Neural cell (in vitro differentiated cells): ENCODE measurements around the gene RERGL. TPM values are rescaled to one million over a fixed set of nuclear protein-coding genes. Genes with fewer than 3 reads are reported as not detected.
"Not testable (repeated sequence)": the region's sequence is repeated elsewhere in the genome, so short reads cannot be mapped to it uniquely, and the experiment has no call there.

Source experiments
- H2AFZ ChIP-seq: fragments of 200-600, 300-800 bp; sonication (generic), shearing (Covaris generic); 2 replicates; pipeline ENCODE4 v1.6.0; 2014; ENCODE audit warnings: low read depth, mild to moderate bottlenecking, antibody characterized with exemption, low read length, moderate library complexity
- H3F3A ChIP-seq: fragments of 200-600 bp; shearing (Covaris generic); 2 replicates; pipeline ENCODE4 v1.6.1; 2016; ENCODE audit warnings: mild to moderate bottlenecking, moderate library complexity, mixed read lengths, antibody characterized with exemption, low read length; ENCODE audit not compliant: insufficient read depth, poor library complexity, severe bottlenecking
- H3K27ac ChIP-seq: fragments of 200-600, 300-800 bp; sonication (generic), shearing (Covaris generic); 2 replicates; pipeline ENCODE4 v1.5.1; 2014; ENCODE audit warnings: mild to moderate bottlenecking, low read length, moderate library complexity
- H3K27me3 ChIP-seq: fragments of 300-800, 200-600 bp; sonication (generic), shearing (Covaris generic); 2 replicates; pipeline ENCODE4 v1.6.0; 2014; ENCODE audit warnings: mild to moderate bottlenecking, low read depth, low read length, moderate library complexity; ENCODE audit not compliant: insufficient read depth
- H3K36me3 ChIP-seq: fragments of 300-800, 200-600 bp; sonication (generic), shearing (Covaris generic); 2 replicates; pipeline ENCODE4 v1.5.1; 2014; ENCODE audit warnings: mild to moderate bottlenecking, antibody characterized with exemption, low read length, moderate library complexity; ENCODE audit not compliant: insufficient read depth
- H3K4me2 ChIP-seq: fragments of 300-800, 200-600 bp; sonication (generic), shearing (Covaris generic); 2 replicates; pipeline ENCODE4 v1.6.0; 2014; ENCODE audit warnings: mild to moderate bottlenecking, low read length
- H3K4me3 ChIP-seq: fragments of 300-800, 200-600 bp; sonication (generic), shearing (Covaris generic); 2 replicates; pipeline ENCODE4 v1.5.1; 2014; ENCODE audit warnings: mild to moderate bottlenecking, low read length, moderate library complexity
- H3K79me2 ChIP-seq: fragments of 200-600 bp; shearing (Covaris generic); replicated peaks from 2 replicates; pipeline ENCODE4 v1.6.0; 2014; ENCODE audit warnings: mild to moderate bottlenecking, low read length, moderate library complexity; ENCODE audit not compliant: insufficient read depth
- H3K9ac ChIP-seq: fragments of 300-800, 200-600 bp; sonication (generic), shearing (Covaris generic); 2 replicates; pipeline ENCODE4 v1.6.1; 2016; ENCODE audit warnings: mild to moderate bottlenecking, low read length, mixed read lengths
- H3K9me2 ChIP-seq: fragments of 200-600 bp; shearing (Covaris generic); 2 replicates; pipeline ENCODE4 v1.6.1; 2016; ENCODE audit warnings: mild to moderate bottlenecking, low read length, mixed read lengths; ENCODE audit not compliant: insufficient read depth
- H3K9me3 ChIP-seq: fragments of 200-600, 300-800 bp; sonication (generic), shearing (Covaris generic); 2 replicates; pipeline ENCODE4 v1.6.1; 2016; ENCODE audit warnings: mild to moderate bottlenecking, mixed run types, low read length, moderate library complexity, mixed read lengths
- H4K20me1 ChIP-seq: fragments of 200-600 bp; shearing (Covaris generic); 2 replicates; pipeline ENCODE4 v1.6.1; 2016; ENCODE audit warnings: mild to moderate bottlenecking, mixed run types; ENCODE audit not compliant: insufficient read depth
- CTCF ChIP-seq: fragments of 450-650 bp; IDR thresholded peaks from 2 replicates; pipeline ENCODE4 v1.5.1; 2014; ENCODE audit warnings: antibody characterized with exemption, mild to moderate bottlenecking, moderate library complexity; ENCODE audit not compliant: poor library complexity, severe bottlenecking
- EP300 ChIP-seq: fragments of 450-650 bp; conservative IDR thresholded peaks from 2 replicates; pipeline ENCODE4 v1.6.1; 2014; ENCODE audit warnings: antibody characterized with exemption, mild to moderate bottlenecking, moderate library complexity; ENCODE audit not compliant: poor library complexity, severe bottlenecking
- EZH2 ChIP-seq: fragments of 200-600, 300-800 bp; shearing (Covaris generic), sonication (generic); IDR thresholded peaks from 2 replicates; pipeline ENCODE4 v1.6.1; 2014; ENCODE audit warnings: antibody characterized with exemption, low read length, borderline replicate concordance, mild to moderate bottlenecking; ENCODE audit not compliant: insufficient read depth, poor library complexity, severe bottlenecking
- MXI1 ChIP-seq: fragments of 450-650 bp; conservative IDR thresholded peaks from 2 replicates; pipeline ENCODE4 v1.6.1; 2014; ENCODE audit warnings: antibody characterized with exemption, mild to moderate bottlenecking; ENCODE audit not compliant: poor library complexity, severe bottlenecking
- POLR2AphosphoS5 ChIP-seq: IDR thresholded peaks from 2 replicates; pipeline ENCODE4 v1.6.1; 2012
- RAD21 ChIP-seq: fragments of 450-650 bp; conservative IDR thresholded peaks from 2 replicates; pipeline ENCODE4 v1.6.1; 2014; ENCODE audit warnings: antibody characterized with exemption, mild to moderate bottlenecking, moderate library complexity
- SMC3 ChIP-seq: fragments of 450-650 bp; conservative IDR thresholded peaks from 2 replicates; pipeline ENCODE4 v1.6.1; 2014; ENCODE audit warnings: antibody characterized with exemption, mild to moderate bottlenecking, moderate library complexity; ENCODE audit not compliant: poor library complexity
- TAF1 ChIP-seq: IDR thresholded peaks from 2 replicates; pipeline ENCODE4 v1.6.1; 2012; ENCODE audit warnings: low read depth
- polyA plus RNA-seq: library from polyadenylated mRNA; depleted of rRNA; stranded (reverse); fragments of >200 nt; gene quantifications from 2 replicates; pipeline ENCODE4 v1.2.3, GENCODE V29; 2014
- TF ChIP-seq, protein P1 (sequence below): IDR thresholded peaks from 2 replicates; pipeline ENCODE4 v1.6.1; 2012; ENCODE audit warnings: borderline replicate concordance

The RERGL gene
- polyA plus RNA-seq, 1 donor from 2014 or later: not detected

- no peak overlapping the region for H3K27ac ChIP-seq
- no peaks in the 10 kb centered on the region for H3F3A ChIP-seq
- no peak overlapping the region for H3K4me3 ChIP-seq
- H3K27me3 ChIP-seq: no peaks in the 10 kb centered on the region
- TF ChIP-seq EP300 (no peak), POLR2AphosphoS5 (no peak), EZH2 (no peak), SMC3 (no peak), TAF1 (no peak), RAD21 (no peak)
- H3K9me3 ChIP-seq: no peaks in the 10 kb centered on the region
- H3K9ac ChIP-seq: no peak overlapping the region
- no peaks in the 10 kb centered on the region for H3K9me2 ChIP-seq
- H3K4me2 ChIP-seq: no peak overlapping the region
- H3K36me3 ChIP-seq: no peaks in the 10 kb centered on the region
- no peaks in the 10 kb centered on the region for H4K20me1 ChIP-seq
- H2AFZ ChIP-seq: no peak overlapping the region
- no peaks in the 10 kb centered on the region for H3K79me2 ChIP-seq
Observed at GRCh38 chr12:18054925-18055619, 34.9 kb downstream of the RERGL start.

GRCh38 chr12:18045446-18045992 is 44.5 kb downstream of the RERGL start:
- H3K9ac ChIP-seq: no peak overlapping the region
- no peaks in the 10 kb centered on the region for H3K79me2 ChIP-seq
- H2AFZ ChIP-seq: no peak overlapping the region
- H3K36me3 ChIP-seq: no peaks in the 10 kb centered on the region
- no peak overlapping the region for H3K27ac ChIP-seq
- H3K4me2 ChIP-seq: no peak overlapping the region
- no peaks in the 10 kb centered on the region for H3K9me3 ChIP-seq
- H4K20me1 ChIP-seq: no peaks in the 10 kb centered on the region
- H3K27me3 ChIP-seq: no peaks in the 10 kb centered on the region
- TF ChIP-seq SMC3 (no peak), EZH2 (no peak), MXI1 (no peak), TAF1 (no peak), EP300 (no peak), RAD21 (no peak), CTCF (no peak), POLR2AphosphoS5 (no peak)
- TF ChIP-seq, protein P1, sequence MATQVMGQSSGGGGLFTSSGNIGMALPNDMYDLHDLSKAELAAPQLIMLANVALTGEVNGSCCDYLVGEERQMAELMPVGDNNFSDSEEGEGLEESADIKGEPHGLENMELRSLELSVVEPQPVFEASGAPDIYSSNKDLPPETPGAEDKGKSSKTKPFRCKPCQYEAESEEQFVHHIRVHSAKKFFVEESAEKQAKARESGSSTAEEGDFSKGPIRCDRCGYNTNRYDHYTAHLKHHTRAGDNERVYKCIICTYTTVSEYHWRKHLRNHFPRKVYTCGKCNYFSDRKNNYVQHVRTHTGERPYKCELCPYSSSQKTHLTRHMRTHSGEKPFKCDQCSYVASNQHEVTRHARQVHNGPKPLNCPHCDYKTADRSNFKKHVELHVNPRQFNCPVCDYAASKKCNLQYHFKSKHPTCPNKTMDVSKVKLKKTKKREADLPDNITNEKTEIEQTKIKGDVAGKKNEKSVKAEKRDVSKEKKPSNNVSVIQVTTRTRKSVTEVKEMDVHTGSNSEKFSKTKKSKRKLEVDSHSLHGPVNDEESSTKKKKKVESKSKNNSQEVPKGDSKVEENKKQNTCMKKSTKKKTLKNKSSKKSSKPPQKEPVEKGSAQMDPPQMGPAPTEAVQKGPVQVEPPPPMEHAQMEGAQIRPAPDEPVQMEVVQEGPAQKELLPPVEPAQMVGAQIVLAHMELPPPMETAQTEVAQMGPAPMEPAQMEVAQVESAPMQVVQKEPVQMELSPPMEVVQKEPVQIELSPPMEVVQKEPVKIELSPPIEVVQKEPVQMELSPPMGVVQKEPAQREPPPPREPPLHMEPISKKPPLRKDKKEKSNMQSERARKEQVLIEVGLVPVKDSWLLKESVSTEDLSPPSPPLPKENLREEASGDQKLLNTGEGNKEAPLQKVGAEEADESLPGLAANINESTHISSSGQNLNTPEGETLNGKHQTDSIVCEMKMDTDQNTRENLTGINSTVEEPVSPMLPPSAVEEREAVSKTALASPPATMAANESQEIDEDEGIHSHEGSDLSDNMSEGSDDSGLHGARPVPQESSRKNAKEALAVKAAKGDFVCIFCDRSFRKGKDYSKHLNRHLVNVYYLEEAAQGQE: no peak
- H3K9me2 ChIP-seq: no peaks in the 10 kb centered on the region
- no peaks in the 10 kb centered on the region for H3F3A ChIP-seq
- H3K4me3 ChIP-seq: no peak overlapping the region

DNA sequence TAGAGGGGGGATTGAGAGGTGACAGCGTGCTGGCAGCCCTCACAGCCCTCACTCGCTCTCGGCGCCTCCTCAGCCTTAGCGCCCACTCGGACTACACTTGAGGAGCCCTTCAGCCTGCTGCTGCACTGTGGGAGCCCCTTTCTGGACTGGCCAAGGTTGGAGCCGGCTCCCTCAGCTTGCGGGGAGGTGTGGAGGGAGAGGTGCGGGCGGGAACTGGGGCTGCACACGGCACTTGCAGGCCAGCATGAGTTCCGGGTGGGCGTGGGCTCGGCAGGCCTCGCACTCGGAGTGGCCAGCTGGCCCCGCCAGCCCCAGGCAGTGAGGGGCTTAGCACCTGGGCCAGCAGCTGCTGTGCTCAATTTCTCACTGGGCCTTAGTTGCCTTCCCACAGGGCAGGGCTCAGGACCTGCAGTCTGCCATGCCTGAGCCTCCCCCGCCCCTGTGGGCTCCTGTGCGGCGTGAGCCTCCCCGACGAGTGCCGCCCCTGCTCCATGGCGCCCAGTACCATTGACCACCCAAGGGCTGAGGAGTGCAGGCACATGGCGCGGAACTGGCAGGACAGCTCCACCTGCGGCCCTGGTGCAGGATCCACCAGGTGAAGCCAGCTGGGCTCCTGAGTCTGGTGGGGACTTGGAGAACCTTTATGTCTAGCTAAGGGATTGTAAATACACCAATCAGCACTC is 49.8 kb downstream of the RERGL start:
- H3K4me3 ChIP-seq, H3K79me2 ChIP-seq, H2AFZ ChIP-seq, H3F3A ChIP-seq, H3K9me3 ChIP-seq, H3K27ac ChIP-seq, H3K9ac ChIP-seq, H3K36me3 ChIP-seq, H3K9me2 ChIP-seq, H3K27me3 ChIP-seq, H3K4me2 ChIP-seq, H4K20me1 ChIP-seq: not testable (repeated sequence)
